IMR-90 (cell line): Measurements from ENCODE around the gene KCNMB1.

Source experiments
- CTCF ChIP-seq: conservative IDR thresholded peaks from 2 replicates; pipeline ENCODE4 v1.5.1; 2012; ENCODE audit warnings: mild to moderate bottlenecking, low read depth, low read length, improper control_type of control experiment
- POLR2A ChIP-seq: IDR thresholded peaks from 2 replicates; pipeline ENCODE4 v1.6.1; 2012; ENCODE audit warnings: mild to moderate bottlenecking, low read depth, low read length
- RFX5 ChIP-seq: IDR thresholded peaks from 2 replicates; pipeline ENCODE4 v1.8.0; 2012; ENCODE audit warnings: low read depth, mild to moderate bottlenecking, low read length, moderate library complexity

GRCh38 chr5:170397059-170397458, 7.9 kb upstream of the KCNMB1 start:
- no peak for TF ChIP-seq CTCF
- TF ChIP-seq RFX5 = no peak
- no peak for TF ChIP-seq POLR2A
